Stomach (tissue), 9 donors: ENCODE measurements around the gene CCDC73. TPM values are rescaled to one million over a fixed set of nuclear protein-coding genes. Genes with fewer than 3 reads are reported as not detected.

Source experiments
- DNase-seq, 2 donors: peaks; one replicate each; pipeline versions ENCODE4 v3.0.0 to v3.0.0-alpha.2; 2013 to 2019
- H3K27ac ChIP-seq, 5 donors: fragments of 200-600 bp in 4 of 5; sonication (generic) in 4 of 5; one replicate each; pipeline ENCODE4 v1.5.1; 2013 to 2019; ENCODE audit warnings: mild to moderate bottlenecking in 1 of 5, moderate library complexity in 1 of 5
- H3K27me3 ChIP-seq, 3 donors: fragments of 200-600 bp; sonication (generic); one replicate each; pipeline ENCODE4 v1.5.1; 2017 to 2019; ENCODE audit warnings: mixed run types in 1 of 3
- H3K36me3 ChIP-seq, 4 donors: fragments of 200-600 bp; sonication (generic); 1 replicate in 3 of 4; 2 replicates in 1 of 4; pipeline ENCODE4 v1.5.1; 2016 to 2019
- H3K4me1 ChIP-seq, 4 donors: fragments of 200-600 bp; sonication (generic); one replicate each; pipeline ENCODE4 v1.5.1; 2016 to 2019
- H3K4me3 ChIP-seq, 4 donors: fragments of 200-600 bp; sonication (generic) in 3 of 4; one replicate each; pipeline ENCODE4 v1.5.1; 2016 to 2019; ENCODE audit warnings: mild to moderate bottlenecking in 1 of 4
- H3K9me3 ChIP-seq, 4 donors: fragments of 200-600 bp; sonication (generic); one replicate each; pipeline ENCODE4 v1.5.1; 2016 to 2019
- CTCF ChIP-seq, 7 experiments: fragments of 450-650 bp in 4 of 7; fragments of 200-600 bp in 3 of 7; sonication (generic) in 3 of 7; IDR thresholded peaks; one replicate each; pipeline ENCODE4 v1.5.1; 2016 to 2019; ENCODE audit warnings: antibody characterized with exemption in 7 of 7, control low read depth in 2 of 7, mild to moderate bottlenecking in 1 of 7
- EP300 ChIP-seq: sonication (generic); formaldehyde crosslinking; IDR thresholded peaks from one replicate; pipeline ENCODE4 v1.6.1; 2017; ENCODE audit warnings: antibody characterized with exemption
- POLR2A ChIP-seq, 4 donors: fragments of 450-650 bp; IDR thresholded peaks; one replicate each; pipeline ENCODE4 v1.6.1; 2016; ENCODE audit warnings: antibody characterized with exemption in 4 of 4, control low read depth in 2 of 4, mild to moderate bottlenecking in 1 of 4, moderate library complexity in 1 of 4
- POLR2AphosphoS5 ChIP-seq, 3 donors: sonication (generic); formaldehyde crosslinking; IDR thresholded peaks; one replicate each; pipeline ENCODE4 v1.6.1; 2016; ENCODE audit warnings: antibody characterized with exemption in 3 of 3
- WGBS, 5 donors: extraction: QIAGEN DNeasy Blood & Tissue Kit in 3 of 5; methylation state at CpG; one replicate each; pipeline versions ENCODE4 v1.1.5 to v1.1.7; 2013 to 2018; 5-methylcytosine and 5-hydroxymethylcytosine counted together
- intact Hi-C: fragments of 100-400 bp; cut with DNase I; formaldehyde crosslinking; loops from one replicate; pipeline ENCODE4 v1.15.1; 2023; ENCODE audit warnings: low total_unique reads
- polyA plus RNA-seq, 3 donors: library from polyadenylated mRNA; stranded (reverse); fragments of 200-250 nt; gene quantifications; one replicate each; pipeline ENCODE4 v1.2.3, GENCODE V29; 2013
- total RNA-seq, 5 donors: library from RNA; depleted of rRNA; stranded (reverse); fragments of >200 nt; gene quantifications; one replicate each; pipeline versions ENCODE4 v1.1.0 to v1.2.3, GENCODE V29; 2014 to 2016
- donor health status: healthy with polysubstance abuse.
- donor health status: Bipolar disorder and iron deficiency.
- donor health status: healthy.

Gene CCDC73
- total and polyA plus RNA-seq, 8 donors = 0.37 TPM; not detected in 7

GRCh38 chr11:32562839-32563599, 231.4 kb downstream of the CCDC73 start:
- whole genome bisulfite sequencing, 5 donors = 58 to 76% (median 67%) methylated on average over 10 of the region's 10 CpGs
- H3K4me1 ChIP-seq = no peaks in the 10 kb centered on the region
- DNase-seq = no peak
- no peaks in the 10 kb centered on the region for H3K9me3 ChIP-seq
- intact Hi-C loops = no loop called here
- TF ChIP-seq POLR2A (IDR thresholded peaks at IDR 0.05) (no peak), POLR2AphosphoS5 (IDR thresholded peaks at IDR 0.05) (no peak), EP300 (no peak)
- no peaks in the 10 kb centered on the region for H3K36me3 ChIP-seq
- H3K27me3 ChIP-seq = no peaks in the 10 kb centered on the region
- H3K4me3 ChIP-seq = no peak overlapping the region
- H3K27ac ChIP-seq = no peak overlapping the region

GRCh38 chr11:32561835-32562234, 232.6 kb downstream of the CCDC73 start:
- no peaks in the 10 kb centered on the region for H3K9me3 ChIP-seq
- WGBS, 5 donors = 85 to 88% (median 88%) methylated on average over 11 of the region's 11 CpGs
- H3K4me1 ChIP-seq = no peaks in the 10 kb centered on the region
- H3K4me3 ChIP-seq = no peak overlapping the region
- no peak overlapping the region for H3K27ac ChIP-seq
- intact Hi-C loops = no loop called here
- H3K27me3 ChIP-seq = no peaks in the 10 kb centered on the region
- H3K36me3 ChIP-seq = no peaks in the 10 kb centered on the region
- TF ChIP-seq POLR2AphosphoS5 (IDR thresholded peaks at IDR 0.05) = no peak
- TF ChIP-seq EP300 = no peak
- TF ChIP-seq POLR2A (IDR thresholded peaks at IDR 0.05) = no peak
- no peak for TF ChIP-seq CTCF (IDR thresholded peaks at IDR 0.05)
- DNase-seq = no peak

- 84 to 92% (median 87%) methylated on average over 7 of the region's 7 CpGs for WGBS, 5 donors
- no peaks in the 10 kb centered on the region for H3K9me3 ChIP-seq
- intact Hi-C loops = no loop called here
- no peak overlapping the region for H3K4me3 ChIP-seq
- H3K4me1 ChIP-seq = no peaks in the 10 kb centered on the region
- no peaks in the 10 kb centered on the region for H3K27me3 ChIP-seq
- TF ChIP-seq POLR2AphosphoS5 (IDR thresholded peaks at IDR 0.05) = no peak
- no peaks in the 10 kb centered on the region for H3K36me3 ChIP-seq
- H3K27ac ChIP-seq = no peak overlapping the region
- no peak for DNase-seq
Observed at GRCh38 chr11:32555895-32556294, 238.6 kb downstream of the CCDC73 start.

DNA sequence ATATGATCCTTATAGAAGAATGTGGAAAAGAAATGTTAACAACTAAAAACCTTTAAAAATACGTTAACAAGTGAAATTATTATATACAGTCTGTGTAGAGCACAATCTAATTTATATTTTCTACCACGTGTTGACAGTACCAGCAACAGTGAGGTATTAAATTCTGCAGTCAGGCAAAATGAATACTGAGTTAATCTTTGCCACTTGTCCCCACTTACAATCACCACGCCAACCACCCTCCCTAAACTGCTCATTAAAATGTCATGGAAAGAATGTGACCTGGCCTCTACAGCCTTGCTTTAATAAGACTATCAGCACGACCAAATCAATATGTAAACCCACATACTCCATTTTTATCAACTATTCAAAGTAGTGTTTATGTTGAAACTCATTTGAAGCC, 239.4 kb downstream of the CCDC73 start:
- no peaks in the 10 kb centered on the region for H3K36me3 ChIP-seq
- no peak for TF ChIP-seq CTCF (IDR thresholded peaks at IDR 0.05)
- TF ChIP-seq EP300 = no peak
- peak in 1 of 3 donors; percentile 12 for TF ChIP-seq POLR2AphosphoS5 (IDR thresholded peaks at IDR 0.05)
- TF ChIP-seq POLR2A (IDR thresholded peaks at IDR 0.05) = no peak
- intact Hi-C loops = no loop called here
- H3K27ac ChIP-seq = no peak overlapping the region
- H3K27me3 ChIP-seq = no peaks in the 10 kb centered on the region
- peak in 1 of 2 donors; percentile 20 for DNase-seq
- no peaks in the 10 kb centered on the region for H3K4me1 ChIP-seq
- H3K9me3 ChIP-seq = no peaks in the 10 kb centered on the region
- WGBS, 5 donors = 11 to 20% (median 16%) methylated on average over 4 of the region's 4 CpGs
- no peak overlapping the region for H3K4me3 ChIP-seq

Other genes starting within 250 kb of the CCDC73 start
- gene EIF3M, start 210.8 kb downstream of the CCDC73 start, total RNA-seq = 100 to 1,000 TPM in 3 of 5 donors, 10 to 100 TPM in 2; 38.5 to 259 (median 139) TPM
- gene EIF3M, start 210.8 kb downstream of the CCDC73 start, polyA plus RNA-seq = 100 to 1,000 TPM; 255 to 459 (median 261) TPM
- gene PRRG4, start 35.3 kb upstream of the CCDC73 start, total RNA-seq = 1 to 10 TPM in 4 of 5 donors, under 1 TPM in 1; under 0.01 to 8.4 (median 4.9) TPM
- 1 to 10 TPM; 1.9 to 9.0 (median 3.7) TPM for gene PRRG4, start 35.3 kb upstream of the CCDC73 start, polyA plus RNA-seq
- gene QSER1, start 98.1 kb upstream of the CCDC73 start, total RNA-seq = 10 to 100 TPM in 4 of 5 donors, 1 to 10 TPM in 1; 8.4 to 51.3 (median 37.8) TPM
- 1 to 10 TPM; 2.6 to 3.5 (median 3.5) TPM for gene QSER1, start 98.1 kb upstream of the CCDC73 start, polyA plus RNA-seq
- 10 to 100 TPM in 1 of 5 donors, 1 to 10 TPM in 4; 1.2 to 17.9 (median 2.9) TPM for gene DEPDC7, start 221.2 kb upstream of the CCDC73 start, total RNA-seq
- 1 to 10 TPM; 1.4 to 5.2 (median 1.8) TPM for gene DEPDC7, start 221.2 kb upstream of the CCDC73 start, polyA plus RNA-seq
- 10 to 100 TPM; 18.7 to 46.1 (median 30.8) TPM for gene TCP11L1, start 244.9 kb upstream of the CCDC73 start, total RNA-seq
- gene TCP11L1, start 244.9 kb upstream of the CCDC73 start, polyA plus RNA-seq = 1 to 10 TPM; 2.5 to 4.4 (median 2.7) TPM